Measurements from ENCODE around the gene ARL3.
A peak's percentile ranks its signal among the peaks of the same experiment; 100 is the strongest.

Gene ARL3

DNA sequence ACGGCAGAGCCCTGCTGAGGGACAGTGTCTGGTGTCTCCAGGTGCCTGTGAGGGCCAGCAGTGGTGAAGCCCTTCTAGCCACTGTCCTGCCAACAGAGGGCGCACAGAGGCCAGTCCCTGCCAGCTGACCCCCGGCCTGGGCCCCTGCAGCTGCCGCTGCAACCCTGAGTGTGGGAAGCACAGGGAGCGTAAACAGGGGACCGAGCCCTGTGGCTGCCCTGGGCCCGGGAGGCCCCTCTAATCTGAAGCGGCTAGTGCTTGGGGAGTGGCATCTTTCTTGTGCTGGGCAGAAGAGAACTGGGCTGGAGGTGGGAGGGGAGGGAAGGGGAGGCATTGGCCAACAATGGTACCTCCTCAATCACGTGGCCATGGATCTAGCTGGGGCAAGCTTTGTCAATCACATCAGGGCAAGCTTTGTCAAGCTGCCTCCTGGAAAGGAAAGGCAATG is 35.3 kb downstream of the ARL3 start:
- H3K9ac ChIP-seq (ENCODE audit: low read depth, low read length), result no peak overlapping the region
- H3K4me3 ChIP-seq (ENCODE audit: low read depth, low read length), result no peak overlapping the region
- peak overlapping the region; percentile 56 for H3K27ac ChIP-seq (ENCODE audit: low read depth, low read length)
- no peaks in the 10 kb centered on the region for H3K27me3 ChIP-seq (ENCODE audit: control insufficient read depth, insufficient read depth, low read length)
- no peaks in the 10 kb centered on the region for H3K9me3 ChIP-seq (ENCODE audit: control insufficient read depth, insufficient read depth, low read length)
- peaks cover 53% of the 10 kb centered on the region for H3K4me1 ChIP-seq (ENCODE audit: control insufficient read depth, insufficient read depth, low read length)
- peaks cover 16% of the 10 kb centered on the region for H3K36me3 ChIP-seq (ENCODE audit: control insufficient read depth, insufficient read depth, low read length)

DNA sequence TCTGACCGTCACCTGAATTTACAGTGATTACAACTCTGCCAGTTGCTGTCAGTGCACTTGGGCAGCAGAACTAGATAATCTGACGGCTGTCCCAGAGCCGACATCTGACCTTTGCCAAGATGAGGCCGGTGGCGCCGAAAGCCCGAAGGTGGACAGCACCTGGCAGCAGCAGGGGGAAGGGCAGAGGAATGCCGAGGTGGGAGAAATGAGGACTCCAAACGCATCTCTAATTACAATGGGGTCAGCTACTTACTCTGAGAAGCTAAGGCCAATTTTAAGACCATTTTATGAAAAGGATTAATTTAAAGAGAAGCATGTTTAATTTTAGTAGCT is 36.2 kb downstream of the ARL3 start:
- Histone ChIP-seq H3K9me3 (ENCODE audit: control insufficient read depth, insufficient read depth, low read length) (no peaks in the 10 kb centered on the region), H3K27ac (ENCODE audit: low read depth, low read length) (no peak overlapping the region), H3K4me3 (ENCODE audit: low read depth, low read length) (no peak overlapping the region), H3K27me3 (ENCODE audit: control insufficient read depth, insufficient read depth, low read length) (no peaks in the 10 kb centered on the region), H3K4me1 (ENCODE audit: control insufficient read depth, insufficient read depth, low read length) (peaks cover 60% of the 10 kb centered on the region), H3K36me3 (ENCODE audit: control insufficient read depth, insufficient read depth, low read length) (peaks cover 12% of the 10 kb centered on the region), H3K9ac (ENCODE audit: low read depth, low read length) (no peak overlapping the region)

DNA sequence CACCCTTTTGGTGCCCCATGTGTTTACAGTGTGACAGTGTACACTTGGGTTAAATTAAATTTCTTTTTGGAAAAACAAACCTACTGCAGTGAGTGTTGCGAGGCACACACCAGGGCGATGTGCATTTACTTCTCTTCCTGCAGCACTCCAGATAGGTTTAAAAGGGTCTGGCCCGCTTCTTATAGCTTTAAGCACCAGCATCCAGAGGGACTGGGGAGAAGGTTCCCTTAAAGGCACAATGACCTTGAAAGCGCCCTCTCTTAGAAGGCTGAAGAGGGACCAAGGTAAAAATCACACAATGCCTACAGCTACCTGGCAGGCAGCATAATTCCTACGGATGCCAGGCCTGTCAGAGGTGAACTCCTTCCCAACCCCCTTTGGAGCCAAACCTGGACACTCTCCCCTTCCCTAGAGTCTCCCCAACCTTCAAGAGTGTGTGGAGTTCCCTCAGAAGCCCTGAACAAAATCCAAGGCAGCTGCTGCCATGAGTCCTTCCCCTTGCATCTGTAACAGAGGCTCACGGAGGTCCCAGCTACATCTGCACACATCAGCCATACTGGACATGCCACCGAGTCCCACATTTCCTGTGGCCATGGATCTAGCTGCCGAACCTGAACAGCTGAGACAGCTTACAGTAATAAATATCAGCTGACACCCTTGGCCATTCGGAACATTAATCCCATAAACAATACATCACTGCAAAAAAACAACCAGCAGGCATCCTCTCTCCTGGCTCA is 36.7 kb downstream of the ARL3 start:
- Histone ChIP-seq H3K9me3 (ENCODE audit: control insufficient read depth, insufficient read depth, low read length) (no peaks in the 10 kb centered on the region), H3K36me3 (ENCODE audit: control insufficient read depth, insufficient read depth, low read length) (peaks cover 9% of the 10 kb centered on the region), H3K4me1 (ENCODE audit: control insufficient read depth, insufficient read depth, low read length) (peaks cover 60% of the 10 kb centered on the region), H3K27ac (ENCODE audit: low read depth, low read length) (peak overlapping the region; percentile 43), H3K9ac (ENCODE audit: low read depth, low read length) (no peak overlapping the region), H3K4me3 (ENCODE audit: low read depth, low read length) (no peak overlapping the region), H3K27me3 (ENCODE audit: control insufficient read depth, insufficient read depth, low read length) (no peaks in the 10 kb centered on the region)

DNA sequence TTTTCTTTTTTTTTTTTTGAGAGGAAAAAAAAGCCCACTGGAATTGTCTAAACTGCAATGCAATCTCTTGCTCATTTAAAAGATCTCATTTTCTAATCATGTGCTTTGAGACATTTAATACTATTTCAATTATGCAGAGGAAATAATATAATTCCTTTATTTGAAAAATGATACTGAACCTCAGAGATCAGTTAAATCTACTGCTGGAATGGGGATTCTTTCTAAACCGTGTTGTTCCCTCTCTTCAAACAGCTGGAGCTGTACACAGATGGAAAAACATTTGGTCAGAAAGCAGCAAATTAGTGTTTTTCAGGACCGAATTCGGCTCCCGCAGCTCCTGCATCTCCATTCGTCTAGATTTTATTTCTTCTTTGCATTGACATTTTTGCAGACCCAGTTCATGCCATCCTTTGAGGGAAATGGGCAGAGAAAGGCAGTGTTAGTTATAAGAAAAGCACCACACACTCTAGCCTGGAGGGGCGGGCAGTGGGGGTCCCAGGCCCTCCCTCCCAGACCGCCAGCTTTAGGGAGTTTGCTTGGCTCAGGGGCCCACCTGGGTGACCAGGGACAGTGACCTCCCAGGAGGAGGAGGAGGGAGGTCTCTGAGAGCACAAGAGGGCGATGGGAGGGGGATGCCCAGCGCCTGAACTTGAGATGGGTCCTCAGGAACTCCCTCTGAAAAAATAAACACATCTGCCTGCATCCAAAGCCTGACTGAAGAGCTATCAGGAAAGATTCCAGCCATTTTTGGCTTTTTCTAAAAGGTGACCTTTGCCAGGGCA is 37.5 kb downstream of the ARL3 start:
- Histone ChIP-seq H3K4me3 (ENCODE audit: low read depth, low read length) (no peak overlapping the region), H3K4me1 (ENCODE audit: control insufficient read depth, insufficient read depth, low read length) (peaks cover 60% of the 10 kb centered on the region), H3K27ac (ENCODE audit: low read depth, low read length) (peak overlapping the region; percentile 43)

DNA sequence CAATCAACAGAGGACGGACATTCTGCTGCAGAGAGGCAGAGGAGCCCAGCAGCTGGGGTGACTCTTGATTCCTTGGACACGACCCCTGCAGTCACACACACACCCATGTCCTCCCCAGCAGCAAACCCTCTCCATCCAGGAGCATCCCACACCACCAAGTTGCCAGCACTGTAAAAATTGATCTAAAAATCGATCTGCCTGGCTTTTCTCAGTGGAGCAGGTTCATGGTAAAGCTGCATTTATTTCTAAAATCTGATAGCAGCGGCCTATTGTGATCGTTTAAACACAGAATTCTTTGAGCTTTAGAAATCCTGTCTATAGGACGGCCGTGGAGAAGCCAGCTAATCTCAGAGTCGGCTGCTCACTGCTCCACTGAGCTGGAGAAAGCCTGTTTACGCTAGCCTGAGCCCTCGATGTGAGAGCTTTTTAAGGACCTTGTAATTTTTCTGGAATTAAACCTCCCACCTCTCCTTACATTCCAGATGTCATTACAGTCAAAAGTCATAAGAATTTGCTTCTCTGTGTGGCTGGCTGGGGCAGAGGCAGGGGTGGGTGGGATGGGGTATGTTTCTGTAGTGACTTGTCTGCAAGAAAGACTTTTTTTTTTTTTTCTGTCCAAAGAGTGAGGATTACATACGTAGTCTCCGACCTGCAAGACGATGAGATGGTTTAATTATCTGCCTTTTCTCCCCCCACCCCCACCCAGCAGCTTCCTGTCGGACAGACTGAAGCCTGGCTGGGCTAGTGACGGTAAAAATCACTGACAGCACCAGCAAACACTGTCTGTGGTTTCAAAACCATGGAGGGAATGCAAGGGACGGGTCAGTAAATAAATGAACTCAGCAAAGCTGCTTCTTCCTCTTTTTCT is 38.3 kb downstream of the ARL3 start:
- Histone ChIP-seq H3K27ac (ENCODE audit: low read depth, low read length) (peak overlapping the region; percentile 43), H3K4me1 (ENCODE audit: control insufficient read depth, insufficient read depth, low read length) (peaks cover 64% of the 10 kb centered on the region), H3K9me3 (ENCODE audit: control insufficient read depth, insufficient read depth, low read length) (no peaks in the 10 kb centered on the region), H3K36me3 (ENCODE audit: control insufficient read depth, insufficient read depth, low read length) (no peaks in the 10 kb centered on the region), H3K9ac (ENCODE audit: low read depth, low read length) (no peak overlapping the region), H3K4me3 (ENCODE audit: low read depth, low read length) (no peak overlapping the region), H3K27me3 (ENCODE audit: control insufficient read depth, insufficient read depth, low read length) (no peaks in the 10 kb centered on the region)

More for the DNA sequence above, 37.5 kb downstream of the ARL3 start:
- no peak overlapping the region for H3K9ac ChIP-seq (ENCODE audit: low read depth, low read length)
- H3K36me3 ChIP-seq (ENCODE audit: control insufficient read depth, insufficient read depth, low read length), result 0 out of 2 replicates have a peak, but pooled peaks cover 1% of the 10 kb centered on the region
- no peaks in the 10 kb centered on the region for H3K27me3 ChIP-seq (ENCODE audit: control insufficient read depth, insufficient read depth, low read length)
- H3K9me3 ChIP-seq (ENCODE audit: control insufficient read depth, insufficient read depth, low read length), result no peaks in the 10 kb centered on the region

DNA sequence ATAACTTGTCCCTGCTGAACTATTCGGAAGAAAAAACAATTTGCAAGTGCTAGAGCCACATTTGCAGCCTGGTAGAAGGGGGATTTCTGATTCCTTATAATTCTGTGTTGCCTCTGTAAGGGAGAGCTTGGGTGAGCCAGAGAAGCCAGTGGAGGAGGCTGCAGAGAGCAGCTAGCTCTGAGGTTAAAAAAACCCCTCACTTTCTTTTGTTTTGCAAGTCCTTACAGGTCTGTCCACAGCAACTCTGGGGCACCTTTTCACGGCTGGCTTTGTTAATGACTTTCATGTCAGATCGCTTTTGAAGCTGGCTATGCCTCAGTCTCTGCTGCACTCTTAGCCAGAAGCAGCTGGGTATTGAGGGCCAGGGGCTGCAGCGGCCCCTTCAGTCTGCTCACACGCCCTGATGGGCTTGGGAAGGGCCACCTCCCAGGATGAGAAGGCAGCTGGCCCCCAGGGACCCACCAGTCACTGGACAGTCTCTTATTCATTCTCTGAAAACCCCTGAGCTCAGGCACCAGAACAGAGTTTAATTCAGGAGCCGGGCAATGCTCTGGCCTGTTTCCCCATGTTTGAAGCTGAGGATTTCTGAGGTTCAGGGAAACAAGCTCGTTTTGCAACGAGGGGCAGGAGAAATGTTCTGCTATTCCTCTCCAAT is 39.1 kb downstream of the ARL3 start:
- Histone ChIP-seq H3K4me1 (ENCODE audit: control insufficient read depth, insufficient read depth, low read length) (peaks cover 72% of the 10 kb centered on the region), H3K36me3 (ENCODE audit: control insufficient read depth, insufficient read depth, low read length) (no peaks in the 10 kb centered on the region), H3K27ac (ENCODE audit: low read depth, low read length) (peak overlapping the region; percentile 43), H3K9ac (ENCODE audit: low read depth, low read length) (no peak overlapping the region), H3K4me3 (ENCODE audit: low read depth, low read length) (no peak overlapping the region), H3K27me3 (ENCODE audit: control insufficient read depth, insufficient read depth, low read length) (no peaks in the 10 kb centered on the region), H3K9me3 (ENCODE audit: control insufficient read depth, insufficient read depth, low read length) (no peaks in the 10 kb centered on the region)

DNA sequence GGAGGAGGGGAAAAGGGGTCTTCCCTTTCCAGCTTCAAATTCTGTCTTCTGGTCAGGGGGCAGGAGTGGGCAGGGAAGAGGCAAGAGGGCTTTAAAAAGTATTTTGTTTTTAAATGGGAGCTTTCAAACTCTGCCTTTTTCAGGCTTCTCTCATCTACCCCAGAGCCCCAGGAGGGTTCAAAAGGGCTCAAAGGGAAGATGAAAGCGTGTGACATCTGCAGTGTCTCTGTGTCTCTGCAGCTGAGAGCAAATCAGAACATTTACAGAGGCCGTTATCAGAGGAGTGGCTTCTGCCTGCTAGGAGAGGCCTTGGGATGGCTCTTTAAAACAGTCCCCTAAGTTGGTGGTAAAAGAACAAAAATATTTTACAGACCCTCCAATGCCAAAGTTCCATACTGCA is 39.6 kb downstream of the ARL3 start:
- H3K9ac ChIP-seq (ENCODE audit: low read depth, low read length), result no peak overlapping the region
- H3K4me1 ChIP-seq (ENCODE audit: control insufficient read depth, insufficient read depth, low read length), result peaks cover 76% of the 10 kb centered on the region
- no peak overlapping the region for H3K4me3 ChIP-seq (ENCODE audit: low read depth, low read length)
- H3K9me3 ChIP-seq (ENCODE audit: control insufficient read depth, insufficient read depth, low read length), result no peaks in the 10 kb centered on the region
- H3K27ac ChIP-seq (ENCODE audit: low read depth, low read length), result peak overlapping the region; percentile 43
- H3K27me3 ChIP-seq (ENCODE audit: control insufficient read depth, insufficient read depth, low read length), result no peaks in the 10 kb centered on the region
- no peaks in the 10 kb centered on the region for H3K36me3 ChIP-seq (ENCODE audit: control insufficient read depth, insufficient read depth, low read length)

DNA sequence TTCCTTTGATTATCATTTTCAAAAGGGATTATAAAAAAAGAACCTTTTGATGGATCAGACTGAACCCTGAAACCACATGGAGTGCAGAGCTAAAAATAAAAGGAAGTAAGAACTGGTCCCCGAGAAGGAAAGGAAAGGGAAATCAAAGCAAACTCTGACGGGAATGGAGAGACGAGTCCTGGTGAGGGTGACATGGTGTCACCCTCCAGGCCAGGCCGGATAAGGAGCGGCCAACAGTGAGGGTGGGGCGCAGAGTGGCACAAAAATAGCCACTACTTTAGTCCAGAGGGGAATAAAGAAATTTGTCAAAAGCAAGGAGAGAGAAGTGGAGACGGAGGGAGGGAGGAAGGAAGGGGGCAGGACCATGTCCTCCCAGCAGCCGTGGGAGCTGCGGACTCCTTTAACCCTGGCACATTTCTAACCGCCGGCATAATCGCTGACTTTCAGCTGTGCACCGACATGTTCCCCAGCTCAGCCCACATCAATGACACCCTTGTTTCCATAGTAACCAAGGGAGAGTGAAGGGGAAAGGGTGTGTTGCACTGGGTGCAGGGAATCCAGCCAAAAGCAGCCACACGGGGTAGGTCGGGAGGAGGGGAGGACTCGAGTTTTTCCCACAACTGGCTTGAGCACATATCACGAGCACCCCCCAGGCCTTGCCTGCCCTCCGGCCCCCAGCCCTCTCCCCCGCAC is 40.2 kb downstream of the ARL3 start:
- H3K27ac ChIP-seq (ENCODE audit: low read depth, low read length), result peak overlapping the region; percentile 43
- H3K27me3 ChIP-seq (ENCODE audit: control insufficient read depth, insufficient read depth, low read length), result no peaks in the 10 kb centered on the region
- no peaks in the 10 kb centered on the region for H3K36me3 ChIP-seq (ENCODE audit: control insufficient read depth, insufficient read depth, low read length)
- no peak overlapping the region for H3K9ac ChIP-seq (ENCODE audit: low read depth, low read length)
- peaks cover 75% of the 10 kb centered on the region for H3K4me1 ChIP-seq (ENCODE audit: control insufficient read depth, insufficient read depth, low read length)
- 0 out of 2 replicates have a peak overlapping the region, but pooled peaks have one; percentile 9 for H3K4me3 ChIP-seq (ENCODE audit: low read depth, low read length)
- no peaks in the 10 kb centered on the region for H3K9me3 ChIP-seq (ENCODE audit: control insufficient read depth, insufficient read depth, low read length)

DNA sequence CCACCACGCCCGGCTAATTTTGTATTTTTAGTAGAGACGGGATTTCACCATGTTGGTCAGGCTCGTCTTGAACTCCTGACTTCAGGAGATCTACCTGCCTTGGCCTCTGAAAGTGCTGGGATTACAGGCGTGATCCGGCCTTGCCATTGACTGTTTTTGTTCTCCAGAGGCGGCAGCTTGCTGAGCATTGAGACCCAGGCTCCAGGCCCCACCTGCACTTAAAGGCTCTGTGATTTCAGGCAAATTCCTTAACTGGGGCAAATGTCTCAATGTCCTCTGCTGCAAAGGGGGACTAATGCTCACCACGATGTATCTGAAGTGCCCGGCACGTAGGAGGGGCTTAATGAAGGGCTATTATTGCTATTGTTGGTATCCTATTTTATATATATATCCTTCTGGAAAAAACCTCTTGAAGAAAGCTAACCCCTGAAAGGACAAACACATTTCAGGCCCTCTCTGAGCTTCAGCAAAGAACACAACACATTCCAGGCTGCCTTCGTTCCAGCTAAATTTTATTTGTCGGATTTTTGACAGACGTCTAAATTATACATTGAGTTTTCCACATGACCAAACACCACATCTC is 40.9 kb downstream of the ARL3 start:
- Histone ChIP-seq H3K4me3 (ENCODE audit: low read depth, low read length) (no peak overlapping the region), H3K9me3 (ENCODE audit: control insufficient read depth, insufficient read depth, low read length) (no peaks in the 10 kb centered on the region), H3K9ac (ENCODE audit: low read depth, low read length) (no peak overlapping the region), H3K4me1 (ENCODE audit: control insufficient read depth, insufficient read depth, low read length) (peaks cover 69% of the 10 kb centered on the region), H3K27ac (ENCODE audit: low read depth, low read length) (no peak overlapping the region), H3K36me3 (ENCODE audit: control insufficient read depth, insufficient read depth, low read length) (no peaks in the 10 kb centered on the region), H3K27me3 (ENCODE audit: control insufficient read depth, insufficient read depth, low read length) (no peaks in the 10 kb centered on the region)

Measured in HUES48 (cell line).